Keratinocyte (primary cell): ENCODE results near the gene CIT. TPM values are rescaled to one million over a fixed set of nuclear protein-coding genes. Genes with fewer than 3 reads are reported as not detected.

Experiments used
- DNase-seq: peaks from one replicate; pipeline ENCODE4 v3.0.0-alpha.2; 2011; ENCODE audit warnings: low read depth, missing footprints, low spot score
- FAIRE-seq: peaks from 2 replicates; lab custom pipeline; 2011; peaks lifted over from hg19 to GRCh38; lab: Jason Lieb, UNC
- H2AFZ ChIP-seq: 2 replicates; pipeline ENCODE4 v1.6.0; 2012; ENCODE audit warnings: low read length, control low read depth, inconsistent platforms; ENCODE audit not compliant: control insufficient read depth
- H3K27ac ChIP-seq: 2 replicates; pipeline ENCODE4 v1.5.1; 2011; ENCODE audit warnings: low read length; ENCODE audit not compliant: control insufficient read depth, insufficient read depth
- H3K27me3 ChIP-seq: 3 replicates; pipeline ENCODE4 v1.6.0; 2011; ENCODE audit warnings: low read length; ENCODE audit not compliant: control insufficient read depth, insufficient read depth; ENCODE audit errors: extremely low read depth
- H3K36me3 ChIP-seq, 2 experiments: 2 replicates in 1 of 2; 3 replicates in 1 of 2; pipeline ENCODE4 v1.5.1; 2011; ENCODE audit warnings: low read length in 2 of 2, mild to moderate bottlenecking in 1 of 2; ENCODE audit not compliant: control insufficient read depth in 2 of 2, insufficient read depth in 2 of 2; ENCODE audit errors: extremely low read depth in 1 of 2
- H3K4me1 ChIP-seq: 3 replicates; pipeline ENCODE4 v1.5.1; 2011; ENCODE audit warnings: low read length; ENCODE audit not compliant: control insufficient read depth, insufficient read depth; ENCODE audit errors: extremely low read depth
- H3K4me2 ChIP-seq: 3 replicates; pipeline ENCODE4 v1.6.0; 2011; ENCODE audit warnings: low read depth, low read length; ENCODE audit not compliant: control insufficient read depth, insufficient read depth; ENCODE audit errors: extremely low read depth
- H3K4me3 ChIP-seq, 3 experiments: fragments of 200-600 bp in 1 of 3; sonication (generic) in 1 of 3; 2 replicates in 2 of 3; 3 replicates in 1 of 3; pipeline ENCODE4 v1.5.1; 2011 to 2016; ENCODE audit warnings: low read length in 3 of 3, mild to moderate bottlenecking in 3 of 3, control low read depth in 2 of 3, inconsistent platforms in 1 of 3, low read depth in 1 of 3, mixed read lengths in 1 of 3, mixed run types in 1 of 3, moderate library complexity in 1 of 3; ENCODE audit not compliant: control insufficient read depth in 2 of 3, insufficient read depth in 2 of 3; ENCODE audit errors: extremely low read depth in 1 of 3
- H3K79me2 ChIP-seq: 2 replicates; pipeline ENCODE4 v1.6.0; 2012; ENCODE audit warnings: low read length; ENCODE audit not compliant: control insufficient read depth, insufficient read depth
- H3K9ac ChIP-seq: 3 replicates; pipeline ENCODE4 v1.6.0; 2011; ENCODE audit warnings: low read length; ENCODE audit not compliant: control insufficient read depth, insufficient read depth; ENCODE audit errors: extremely low read depth
- H3K9me1 ChIP-seq: 3 replicates; pipeline ENCODE4 v1.6.0; 2011; ENCODE audit warnings: low read length; ENCODE audit not compliant: control insufficient read depth, insufficient read depth; ENCODE audit errors: extremely low read depth
- H3K9me3 ChIP-seq: 2 replicates; pipeline ENCODE4 v1.5.1; 2012; ENCODE audit warnings: low read depth, low read length; ENCODE audit not compliant: control insufficient read depth
- H4K20me1 ChIP-seq: 3 replicates; pipeline ENCODE4 v1.6.0; 2011; ENCODE audit warnings: low read length; ENCODE audit not compliant: control insufficient read depth, insufficient read depth; ENCODE audit errors: extremely low read depth
- CTCF ChIP-seq, 3 experiments: IDR thresholded peaks in 1 of 3; conservative IDR thresholded peaks in 1 of 3; optimal IDR thresholded peaks in 1 of 3; 2 replicates in 2 of 3; 3 replicates in 1 of 3; pipeline versions ENCODE3 to v1.5.1; 2011; ENCODE audit warnings: low read length in 3 of 3, mild to moderate bottlenecking in 3 of 3, moderate library complexity in 2 of 3, control low read depth in 1 of 3, inconsistent platforms in 1 of 3; ENCODE audit not compliant: insufficient read depth in 2 of 3; ENCODE audit errors: extremely low read depth in 1 of 3
- EZH2 ChIP-seq: IDR thresholded peaks from one replicate; pipeline ENCODE4 v1.6.1; 2012; ENCODE audit warnings: inconsistent platforms, mild to moderate bottlenecking, low read length, moderate library complexity
- dilution Hi-C: fragments of 300-500 bp; cut with MboI; formaldehyde crosslinking; loops from one replicate; pipeline ENCODE4 v1.7.0; 2020; ENCODE audit warnings: low sequenced_read_pairs; ENCODE audit not compliant: extremely low pct_ligation_motif_present
- polyA plus RNA-seq, 5 experiments: library from polyadenylated mRNA; depleted of rRNA in 3 of 5; stranded (reverse) in 3 of 5; stranded (forward) in 1 of 5; unstranded in 1 of 5; fragments of >200 nt; gene quantifications; 1 replicate in 1 of 5; 2 replicates in 3 of 5; 3 replicates in 1 of 5; pipeline versions ENCODE4 v1.2.1 to v1.2.3, GENCODE V29; 2011 to 2012; ENCODE audit warnings: missing spikeins in 2 of 5, low read depth in 1 of 5, low replicate concordance in 1 of 5

Gene CIT
- polyA plus RNA-seq, 1 donor (not counting 4 experiments of a cell fraction or from before 2014, with no cell fraction given) = 6.2 TPM

GRCh38 chr12:119687406-119687805 lies 189.7 kb downstream of the CIT start:
- Histone ChIP-seq H2AFZ (no peak overlapping the region), H3K27ac (no peak overlapping the region), H3K9me3 (no peaks in the 10 kb centered on the region), H3K79me2 (no peaks in the 10 kb centered on the region), H4K20me1 (no peaks in the 10 kb centered on the region), H3K9ac (no peak overlapping the region), H3K9me1 (no peaks in the 10 kb centered on the region), H3K27me3 (no peaks in the 10 kb centered on the region), H3K4me2 (no peak overlapping the region), H3K4me1 (no peaks in the 10 kb centered on the region), H3K4me3 (no peak overlapping the region), H3K36me3 (peaks cover 0 to 5% of the 10 kb centered on the region in 2 experiments)
- FAIRE-seq (no peak), DNase-seq (no peak)
- dilution Hi-C loops = no loop called here
- TF ChIP-seq EZH2 (no peak), CTCF (optimal IDR thresholded peaks at IDR 0.05 in 1 of 3, IDR thresholded peaks at IDR 0.05 in 1 of 3, conservative IDR thresholded peaks at IDR 0.05 in 1 of 3; ENCODE audit: extremely low read depth in 1 of 3, insufficient read depth in 2 of 3, low read length in 3 of 3) (no peak)

- H2AFZ ChIP-seq = no peak overlapping the region
- H3K27ac ChIP-seq = no peak overlapping the region
- no peaks in the 10 kb centered on the region for H3K9me3 ChIP-seq
- no peak for DNase-seq
- no peaks in the 10 kb centered on the region for H3K79me2 ChIP-seq
- no peaks in the 10 kb centered on the region for H3K27me3 ChIP-seq
- no peaks in the 10 kb centered on the region for H3K4me1 ChIP-seq
- no peak overlapping the region for H3K4me2 ChIP-seq
- TF ChIP-seq EZH2 (no peak), CTCF (optimal IDR thresholded peaks at IDR 0.05 in 1 of 3, IDR thresholded peaks at IDR 0.05 in 1 of 3, conservative IDR thresholded peaks at IDR 0.05 in 1 of 3; ENCODE audit: extremely low read depth in 1 of 3, insufficient read depth in 2 of 3, low read length in 3 of 3) (no peak)
- dilution Hi-C loops = no loop called here
- no peaks in the 10 kb centered on the region for H4K20me1 ChIP-seq
- no peak for FAIRE-seq
- no peak overlapping the region for H3K9ac ChIP-seq
- no peaks in the 10 kb centered on the region for H3K9me1 ChIP-seq
- peaks cover 0 to 5% of the 10 kb centered on the region in 2 experiments for H3K36me3 ChIP-seq
- no peak overlapping the region for H3K4me3 ChIP-seq
These were observed 190.3 kb downstream of the CIT start for GRCh38 chr12:119686776-119687175.
